SK-N-SH (cell line): ENCODE data around the gene DGKZ. TPM values are rescaled to one million over a fixed set of nuclear protein-coding genes. Genes with fewer than 3 reads are reported as not detected.

Experiments used
- CTCF ChIA-PET: fragments of 300-600, 350-600 bp; formaldehyde crosslinking; extraction: SDS; loops from one replicate; lab custom pipeline; 2021; lab: Yijun Ruan, JAX
- POLR2A ChIA-PET: fragments of 350-600 bp; sonication (Branson Sonifier 250); formaldehyde crosslinking; extraction: SDS; loops from one replicate; lab custom pipeline; 2020; ENCODE audit warnings: antibody characterized with exemption, inconsistent platforms; lab: Yijun Ruan, JAX
- DNase-seq: peaks from one replicate; pipeline ENCODE4 v3.0.0; 2012
- H2AFZ ChIP-seq: fragments of 200-600 bp; sonication (generic); 2 replicates; pipeline ENCODE4 v1.8.1; 2016; ENCODE audit warnings: antibody characterized with exemption, mild to moderate bottlenecking, low read depth
- H3F3A ChIP-seq: fragments of 200-600 bp; sonication (generic); replicated peaks from 2 replicates; pipeline ENCODE3; 2016; ENCODE audit warnings: antibody characterized with exemption, mild to moderate bottlenecking; ENCODE audit not compliant: insufficient read depth
- H3K27ac ChIP-seq, 2 experiments: fragments of 200-500 bp in 1 of 2; fragments of 200-600 bp in 1 of 2; sonication (Bioruptor generic) in 1 of 2; sonication (generic), shearing (Covaris generic) in 1 of 2; 2 replicates each; pipeline versions ENCODE4 v1.5.1 to v1.6.1; 2014 to 2016; ENCODE audit warnings: low read depth in 2 of 2, inconsistent platforms in 1 of 2, low read length in 1 of 2, mild to moderate bottlenecking in 1 of 2, mixed read lengths in 1 of 2
- H3K27me3 ChIP-seq: fragments of 200-600 bp; sonication (generic), shearing (Covaris generic); 2 replicates; pipeline ENCODE4 v1.6.1; 2016; ENCODE audit warnings: mixed run types; ENCODE audit not compliant: insufficient read depth
- H3K36me3 ChIP-seq, 2 experiments: fragments of 200-500 bp in 1 of 2; fragments of 200-600 bp in 1 of 2; sonication (Bioruptor generic) in 1 of 2; sonication (generic) in 1 of 2; replicated peaks in 1 of 2; 2 replicates each; pipeline versions ENCODE3 to v1.5.1; 2014 to 2016; ENCODE audit warnings: low read length in 1 of 2, mild to moderate bottlenecking in 1 of 2; ENCODE audit not compliant: insufficient read depth in 2 of 2, control insufficient read depth in 1 of 2
- H3K4me1 ChIP-seq, 2 experiments: fragments of 200-500 bp in 1 of 2; fragments of 200-600 bp in 1 of 2; sonication (Bioruptor generic) in 1 of 2; sonication (generic), shearing (Covaris generic) in 1 of 2; 2 replicates each; pipeline versions ENCODE4 v1.5.1 to v1.6.1; 2014 to 2016; ENCODE audit warnings: low read depth in 1 of 2, low read length in 1 of 2, mixed run types in 1 of 2; ENCODE audit not compliant: insufficient read depth in 2 of 2, control insufficient read depth in 1 of 2
- H3K4me2 ChIP-seq: fragments of 200-600 bp; sonication (generic), shearing (Covaris generic); 2 replicates; pipeline ENCODE4 v1.6.1; 2017; ENCODE audit warnings: mixed run types
- H3K4me3 ChIP-seq, 2 experiments: fragments of 200-500 bp in 1 of 2; fragments of 200-600 bp in 1 of 2; sonication (Bioruptor generic) in 1 of 2; sonication (generic), shearing (Covaris generic) in 1 of 2; 2 replicates each; pipeline versions ENCODE4 v1.5.1 to v1.8.1; 2014 to 2016; ENCODE audit warnings: low read depth in 2 of 2, inconsistent platforms in 1 of 2, low read length in 1 of 2, mild to moderate bottlenecking in 1 of 2, mixed read lengths in 1 of 2, moderate library complexity in 1 of 2
- H3K79me2 ChIP-seq: fragments of 200-600 bp; sonication (generic); 2 replicates; pipeline ENCODE4 v1.8.1; 2017; ENCODE audit warnings: mild to moderate bottlenecking; ENCODE audit not compliant: insufficient read depth
- H3K9ac ChIP-seq: fragments of 200-600 bp; sonication (generic); 2 replicates; pipeline ENCODE4 v1.6.1; 2017; ENCODE audit warnings: mixed run types
- H3K9me2 ChIP-seq: fragments of 200-600 bp; sonication (generic); 2 replicates; pipeline ENCODE4 v1.6.1; 2017; ENCODE audit warnings: mixed run types
- H3K9me3 ChIP-seq: fragments of 200-600 bp; sonication (generic); 2 replicates; pipeline ENCODE4 v1.6.1; 2017; ENCODE audit warnings: mixed run types, mild to moderate bottlenecking, moderate library complexity
- H4K20me1 ChIP-seq: fragments of 200-600 bp; sonication (generic); 2 replicates; pipeline ENCODE4 v1.6.1; 2017; ENCODE audit warnings: mild to moderate bottlenecking, mixed run types; ENCODE audit not compliant: insufficient read depth
- EP300 ChIP-seq, 2 experiments: IDR thresholded peaks; 2 replicates each; pipeline versions ENCODE4 v1.4.0 to v1.6.1; 2012; ENCODE audit warnings: borderline replicate concordance in 1 of 2, low read depth in 1 of 2, low read length in 1 of 2
- EZH2phosphoT487 ChIP-seq: fragments of 200-600 bp; sonication (generic); IDR thresholded peaks from 2 replicates; pipeline ENCODE4 v1.6.1; 2017; ENCODE audit warnings: low read depth, mixed run types, mild to moderate bottlenecking, antibody characterized with exemption, moderate library complexity, borderline replicate concordance
- FOSL2 ChIP-seq: IDR thresholded peaks from 2 replicates; pipeline ENCODE4 v1.4.0; 2012; ENCODE audit warnings: low read depth, mild to moderate bottlenecking, moderate library complexity, borderline replicate concordance
- MEF2A ChIP-seq: IDR thresholded peaks from 2 replicates; pipeline ENCODE4 v1.4.0; 2012; ENCODE audit warnings: low read depth, borderline replicate concordance
- NRF1 ChIP-seq: IDR thresholded peaks from 2 replicates; pipeline ENCODE4 v1.6.1; 2012; ENCODE audit warnings: low read depth, mild to moderate bottlenecking, low read length
- RFX5 ChIP-seq: IDR thresholded peaks from 2 replicates; pipeline ENCODE4 v1.6.1; 2012; ENCODE audit warnings: mild to moderate bottlenecking, improper control_type of control experiment, low read length
- RXRA ChIP-seq: IDR thresholded peaks from 2 replicates; pipeline ENCODE4 v1.4.0; 2012; ENCODE audit warnings: low read depth, mild to moderate bottlenecking, borderline replicate concordance
- SIN3A ChIP-seq: IDR thresholded peaks from 2 replicates; pipeline ENCODE4 v1.6.1; 2012; ENCODE audit warnings: low read depth, mild to moderate bottlenecking, low read length, moderate library complexity, borderline replicate concordance
- TCF12 ChIP-seq: IDR thresholded peaks from 2 replicates; pipeline ENCODE4 v1.4.0; 2012
- WGBS: methylation state at CpG from one replicate; pipeline ENCODE4 v1.1.6; 2017; ENCODE audit warnings: low lambda C conversion rate; 5-methylcytosine and 5-hydroxymethylcytosine counted together
- polyA plus RNA-seq, 3 experiments: library from polyadenylated mRNA; depleted of rRNA; stranded (reverse); fragments of >200 nt; gene quantifications; 2 replicates each; pipeline ENCODE4 v1.2.3, GENCODE V29; 2012
- TF ChIP-seq, protein P1 (sequence below): IDR thresholded peaks from 2 replicates; pipeline ENCODE4 v1.4.0; 2012; ENCODE audit warnings: low read depth, borderline replicate concordance
- TF ChIP-seq, protein P2 (sequence below): IDR thresholded peaks from 2 replicates; pipeline ENCODE4 v1.4.0; 2012; ENCODE audit warnings: low read depth, borderline replicate concordance
- TF ChIP-seq, protein P3 (sequence below): IDR thresholded peaks from 2 replicates; pipeline ENCODE4; 2012
- TF ChIP-seq, protein P4 (sequence below): IDR thresholded peaks from 2 replicates; pipeline ENCODE4 v1.4.0; 2012; ENCODE audit warnings: low read depth

The DGKZ gene
- polyA plus RNA-seq, 1 of the 3 experiments (the other 2 are of a cell fraction) = 33.2 TPM

DNA sequence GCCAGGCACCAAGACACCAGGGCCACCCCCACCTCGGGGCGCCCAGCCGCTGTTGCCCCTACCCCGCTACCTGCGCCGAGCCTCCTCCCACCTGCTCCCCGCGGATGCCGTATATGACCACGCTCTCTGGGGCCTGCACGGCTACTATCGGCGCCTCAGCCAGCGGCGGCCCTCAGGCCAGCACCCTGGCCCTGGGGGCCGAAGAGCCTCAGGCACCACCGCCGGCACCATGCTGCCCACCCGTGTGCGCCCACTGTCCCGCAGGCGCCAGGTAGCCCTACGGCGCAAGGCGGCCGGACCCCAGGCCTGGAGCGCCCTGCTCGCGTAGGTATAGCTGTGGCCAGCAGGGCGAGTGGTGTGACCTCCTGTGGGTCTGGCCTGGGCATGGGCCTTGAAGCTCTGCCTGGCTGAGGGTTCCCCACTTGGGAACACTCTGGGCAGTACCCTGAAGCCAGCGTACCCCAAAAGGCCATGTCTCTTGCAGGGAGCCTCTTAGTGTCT is 19.4 kb downstream of the DGKZ start:
- Histone ChIP-seq H3K9me2 (no peaks in the 10 kb centered on the region), H2AFZ (no peak overlapping the region), H3K27ac (no peak overlapping the region), H3K4me2 (no peak overlapping the region), H3K4me3 (no peak overlapping the region), H4K20me1 (no peaks in the 10 kb centered on the region), H3F3A (peaks cover 8% of the 10 kb centered on the region), H3K9me3 (no peaks in the 10 kb centered on the region), H3K27me3 (no peaks in the 10 kb centered on the region), H3K36me3 (peaks cover 5 to 10% of the 10 kb centered on the region in 2 experiments), H3K79me2 (peaks cover 17% of the 10 kb centered on the region; the same call in 1 of the 2 replicates), H3K4me1 (peaks cover 21 to 48% of the 10 kb centered on the region in 2 experiments; a peak in 3 of 4 replicates), H3K9ac (no peak overlapping the region)
- DNase-seq = no peak
- ChIA-PET POLR2A (interaction anchor here (0.6 kb wide), 1 partner anchor 294 kb away, joined by 3 read pairs; no protein-coding TSS in a partner anchor), CTCF (interaction anchor here (0.6 to 18.0 kb wide), 12 partner anchors 11 to 252 kb away, joined by 3 to 423 read pairs (median 5); partner anchors contain the start of genes CHRM4 and DGKZ)
- 92% methylated on average over 13 of the region's 31 CpGs for WGBS
- no peak for TF ChIP-seq FOSL2
- TF ChIP-seq SIN3A = no peak
- TF ChIP-seq TCF12 = no peak
- TF ChIP-seq RXRA = no peak
- TF ChIP-seq, protein P1, sequence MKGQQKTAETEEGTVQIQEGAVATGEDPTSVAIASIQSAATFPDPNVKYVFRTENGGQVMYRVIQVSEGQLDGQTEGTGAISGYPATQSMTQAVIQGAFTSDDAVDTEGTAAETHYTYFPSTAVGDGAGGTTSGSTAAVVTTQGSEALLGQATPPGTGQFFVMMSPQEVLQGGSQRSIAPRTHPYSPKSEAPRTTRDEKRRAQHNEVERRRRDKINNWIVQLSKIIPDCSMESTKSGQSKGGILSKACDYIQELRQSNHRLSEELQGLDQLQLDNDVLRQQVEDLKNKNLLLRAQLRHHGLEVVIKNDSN = no peak
- no peak for TF ChIP-seq EP300 (IDR thresholded peaks at IDR 0.05; ENCODE audit: borderline replicate concordance in 1 of 2, low read depth in 1 of 2, low read length in 1 of 2)
- no peak for TF ChIP-seq NRF1
- TF ChIP-seq, protein P2, sequence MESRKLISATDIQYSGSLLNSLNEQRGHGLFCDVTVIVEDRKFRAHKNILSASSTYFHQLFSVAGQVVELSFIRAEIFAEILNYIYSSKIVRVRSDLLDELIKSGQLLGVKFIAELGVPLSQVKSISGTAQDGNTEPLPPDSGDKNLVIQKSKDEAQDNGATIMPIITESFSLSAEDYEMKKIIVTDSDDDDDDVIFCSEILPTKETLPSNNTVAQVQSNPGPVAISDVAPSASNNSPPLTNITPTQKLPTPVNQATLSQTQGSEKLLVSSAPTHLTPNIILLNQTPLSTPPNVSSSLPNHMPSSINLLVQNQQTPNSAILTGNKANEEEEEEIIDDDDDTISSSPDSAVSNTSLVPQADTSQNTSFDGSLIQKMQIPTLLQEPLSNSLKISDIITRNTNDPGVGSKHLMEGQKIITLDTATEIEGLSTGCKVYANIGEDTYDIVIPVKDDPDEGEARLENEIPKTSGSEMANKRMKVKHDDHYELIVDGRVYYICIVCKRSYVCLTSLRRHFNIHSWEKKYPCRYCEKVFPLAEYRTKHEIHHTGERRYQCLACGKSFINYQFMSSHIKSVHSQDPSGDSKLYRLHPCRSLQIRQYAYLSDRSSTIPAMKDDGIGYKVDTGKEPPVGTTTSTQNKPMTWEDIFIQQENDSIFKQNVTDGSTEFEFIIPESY = no peak
- no peak for TF ChIP-seq MEF2A
- TF ChIP-seq, protein P3, sequence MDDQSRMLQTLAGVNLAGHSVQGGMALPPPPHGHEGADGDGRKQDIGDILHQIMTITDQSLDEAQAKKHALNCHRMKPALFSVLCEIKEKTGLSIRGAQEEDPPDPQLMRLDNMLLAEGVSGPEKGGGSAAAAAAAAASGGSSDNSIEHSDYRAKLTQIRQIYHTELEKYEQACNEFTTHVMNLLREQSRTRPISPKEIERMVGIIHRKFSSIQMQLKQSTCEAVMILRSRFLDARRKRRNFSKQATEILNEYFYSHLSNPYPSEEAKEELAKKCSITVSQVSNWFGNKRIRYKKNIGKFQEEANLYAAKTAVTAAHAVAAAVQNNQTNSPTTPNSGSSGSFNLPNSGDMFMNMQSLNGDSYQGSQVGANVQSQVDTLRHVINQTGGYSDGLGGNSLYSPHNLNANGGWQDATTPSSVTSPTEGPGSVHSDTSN = no peak
- no peak for TF ChIP-seq EZH2phosphoT487
- no peak for TF ChIP-seq RFX5
- TF ChIP-seq, protein P4, sequence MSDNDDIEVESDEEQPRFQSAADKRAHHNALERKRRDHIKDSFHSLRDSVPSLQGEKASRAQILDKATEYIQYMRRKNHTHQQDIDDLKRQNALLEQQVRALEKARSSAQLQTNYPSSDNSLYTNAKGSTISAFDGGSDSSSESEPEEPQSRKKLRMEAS = no peak
